Activated T-cell treated with anti-CD3 and anti-CD28 coated beads, Interleukin-2, amount 50 U/mL, for 72 hours (primary cell): ENCODE results near the gene RXRA. TPM values are rescaled to one million over a fixed set of nuclear protein-coding genes. Genes with fewer than 3 reads are reported as not detected.

Source experiments
- ATAC-seq, 2 donors: fragments of 150-1000 bp; cut with Tn5 transposase; replicated peaks in 1 of 2; 2 replicates each; pipeline ENCODE4 v1.10.0; 2021; ENCODE audit warnings: moderate library complexity in 2 of 2, mild to moderate bottlenecking in 1 of 2
- DNase-seq, 2 donors: peaks; one replicate each; pipeline ENCODE4 v3.0.0; 2021 to 2022; ENCODE audit warnings: mixed read lengths in 1 of 2
- H3K27ac Mint-ChIP-seq: one replicate; pipeline ENCODE4 v1.8.0; 2022; ENCODE audit warnings: mild to moderate bottlenecking, moderate library complexity, mixed read lengths
- H3K27me3 Mint-ChIP-seq: one replicate; pipeline ENCODE4 v1.8.0; 2022; ENCODE audit warnings: low read depth, mixed read lengths
- H3K36me3 Mint-ChIP-seq, 2 donors: one replicate each; pipeline ENCODE4 v1.8.0; 2022; ENCODE audit warnings: mixed read lengths in 2 of 2, mild to moderate bottlenecking in 1 of 2; ENCODE audit not compliant: insufficient read depth in 2 of 2
- H3K4me1 Mint-ChIP-seq: one replicate; pipeline ENCODE4 v1.8.0; 2022; ENCODE audit warnings: low read depth, mixed read lengths
- H3K4me3 Mint-ChIP-seq, 2 donors: one replicate each; pipeline ENCODE4 v1.8.0; 2022; ENCODE audit warnings: mild to moderate bottlenecking in 2 of 2, mixed read lengths in 2 of 2, moderate library complexity in 2 of 2
- H3K9me3 Mint-ChIP-seq, 2 donors: one replicate each; pipeline ENCODE4 v1.8.0; 2022; ENCODE audit warnings: mixed read lengths in 2 of 2
- total RNA-seq, 2 donors: library from RNA; stranded (reverse); gene quantifications; one replicate each; pipeline ENCODE4 v1.2.3, GENCODE V29; 2022

RXRA gene
- total RNA-seq, 2 donors from 2014 or later: 4.9 to 12.4 TPM

DNA sequence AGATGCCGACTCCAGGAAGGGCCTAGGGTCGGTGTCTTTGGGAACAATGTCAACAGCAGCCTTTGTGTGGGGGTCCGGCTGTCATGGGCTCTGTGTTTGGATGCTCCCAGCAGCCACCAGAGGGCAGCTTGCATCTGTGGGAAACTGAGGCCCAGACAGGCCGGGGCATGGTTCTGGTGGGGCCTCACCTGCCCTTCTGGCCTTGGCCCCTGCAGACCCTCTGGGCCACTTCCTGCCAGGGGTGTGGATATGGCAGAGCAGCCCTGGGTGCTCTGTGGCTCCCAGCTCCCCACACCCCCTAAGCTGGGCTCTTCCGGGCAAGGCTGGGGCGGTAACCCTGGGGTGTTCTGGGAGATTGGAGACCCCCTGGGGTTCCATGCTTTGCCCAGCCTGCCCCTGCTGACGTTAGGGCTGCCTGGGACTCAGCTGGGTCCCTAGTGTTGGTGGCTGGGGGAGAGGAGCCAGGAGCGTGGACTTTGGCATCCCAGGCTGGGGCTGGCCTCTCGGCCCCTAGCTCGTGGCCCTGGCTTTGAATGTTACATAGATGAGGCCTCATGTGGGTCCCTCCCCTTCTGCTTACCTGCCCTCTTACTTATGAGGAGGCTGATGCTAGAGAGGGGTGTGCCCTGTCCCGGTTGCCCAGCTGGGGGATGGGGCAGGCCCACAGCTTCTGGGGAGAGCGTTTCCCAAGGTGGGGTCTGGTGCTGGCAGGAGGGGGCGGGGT, 38.3 kb downstream of the RXRA start:
- H3K4me3 Mint-ChIP-seq: no peak overlapping the region
- no peak for ATAC-seq
- no peaks in the 10 kb centered on the region for H3K9me3 Mint-ChIP-seq
- no peaks in the 10 kb centered on the region for H3K36me3 Mint-ChIP-seq
- H3K27ac Mint-ChIP-seq: no peak overlapping the region
- H3K4me1 Mint-ChIP-seq: no peaks in the 10 kb centered on the region
- no peaks in the 10 kb centered on the region for H3K27me3 Mint-ChIP-seq
- DNase-seq: no peak

- H3K27me3 Mint-ChIP-seq: no peaks in the 10 kb centered on the region
- ATAC-seq (no peak), DNase-seq (no peak)
- H3K4me3 Mint-ChIP-seq: no peak overlapping the region
- no peak overlapping the region for H3K27ac Mint-ChIP-seq
- no peaks in the 10 kb centered on the region for H3K9me3 Mint-ChIP-seq
- H3K36me3 Mint-ChIP-seq: no peaks in the 10 kb centered on the region
- H3K4me1 Mint-ChIP-seq: no peaks in the 10 kb centered on the region
These were observed 38.9 kb downstream of the RXRA start for GRCh38 chr9:134365115-134365596.

DNA sequence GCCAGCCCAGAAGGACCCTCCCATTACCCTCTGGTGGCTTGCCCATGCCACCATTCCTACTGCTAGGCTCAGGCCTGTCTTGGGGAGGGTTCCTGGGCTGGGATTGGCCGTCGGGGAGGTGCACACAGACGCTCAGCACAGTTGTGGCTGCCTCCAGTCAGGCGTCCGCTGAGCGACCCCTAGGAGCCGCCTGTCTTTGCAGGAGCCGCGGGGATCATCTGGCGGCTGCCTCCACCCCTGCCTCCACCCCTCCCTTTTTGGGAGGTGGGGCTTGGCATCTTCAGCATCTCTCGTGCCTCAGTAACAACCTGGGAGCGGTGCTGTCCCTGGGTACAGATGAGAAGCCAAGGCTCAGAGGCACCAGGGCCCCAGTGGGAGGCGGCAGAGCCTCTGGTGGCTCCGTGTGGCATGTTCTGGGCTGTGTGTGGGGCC, 39.6 kb downstream of the RXRA start:
- H3K9me3 Mint-ChIP-seq: no peaks in the 10 kb centered on the region
- no peaks in the 10 kb centered on the region for H3K27me3 Mint-ChIP-seq
- H3K27ac Mint-ChIP-seq: no peak overlapping the region
- ATAC-seq (no peak), DNase-seq (no peak)
- H3K4me1 Mint-ChIP-seq: no peaks in the 10 kb centered on the region
- no peak overlapping the region for H3K4me3 Mint-ChIP-seq
- H3K36me3 Mint-ChIP-seq: no peaks in the 10 kb centered on the region

- Mint-ChIP-seq H3K27me3 (no peaks in the 10 kb centered on the region), H3K36me3 (no peaks in the 10 kb centered on the region), H3K4me3 (no peak overlapping the region), H3K4me1 (no peaks in the 10 kb centered on the region), H3K9me3 (no peaks in the 10 kb centered on the region), H3K27ac (no peak overlapping the region)
- DNase-seq (no peak), ATAC-seq (no peak)
These were observed 40.2 kb downstream of the RXRA start for GRCh38 chr9:134366223-134367031.

GRCh38 chr9:134367061-134367460, 40.8 kb downstream of the RXRA start:
- no peaks in the 10 kb centered on the region for H3K9me3 Mint-ChIP-seq
- H3K4me3 Mint-ChIP-seq: no peak overlapping the region
- DNase-seq (no peak), ATAC-seq (no peak)
- H3K36me3 Mint-ChIP-seq: no peaks in the 10 kb centered on the region
- no peaks in the 10 kb centered on the region for H3K27me3 Mint-ChIP-seq
- H3K4me1 Mint-ChIP-seq: no peaks in the 10 kb centered on the region
- no peak overlapping the region for H3K27ac Mint-ChIP-seq

DNA sequence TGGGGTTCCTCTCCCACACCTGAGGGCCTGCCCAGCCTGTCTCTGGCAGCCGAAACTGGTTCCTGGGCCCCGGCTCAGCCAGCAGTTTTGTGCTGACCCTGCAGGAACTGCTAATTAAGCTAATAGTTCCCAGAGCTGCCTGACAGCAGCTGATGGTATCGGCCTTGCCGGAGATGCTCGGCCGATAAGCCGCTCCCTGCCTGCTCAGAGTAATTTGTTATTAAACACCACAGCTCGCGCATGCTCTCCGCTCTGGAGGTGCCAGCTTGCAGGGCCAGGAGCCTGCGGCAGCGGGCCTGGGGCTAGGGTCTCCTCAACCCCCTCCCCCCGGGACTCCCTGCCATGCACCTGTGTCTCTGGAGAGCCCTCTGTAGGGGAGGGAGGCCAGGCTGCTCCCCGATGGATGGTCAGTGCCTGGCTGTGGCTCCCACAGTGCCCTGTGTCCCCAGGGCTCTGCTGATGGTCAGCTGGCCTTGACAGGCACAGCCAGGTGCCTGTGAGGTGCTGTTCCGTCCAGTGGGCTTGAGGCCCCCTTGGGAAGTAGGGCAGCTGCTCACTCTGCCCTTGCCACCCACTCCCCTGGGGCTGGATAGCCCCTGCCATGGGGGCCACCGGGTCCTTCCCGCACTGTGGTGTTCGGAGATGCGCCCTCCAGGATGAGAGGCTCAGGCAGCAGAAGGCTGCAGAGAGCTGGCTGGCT, 41.7 kb downstream of the RXRA start:
- ATAC-seq: no peak
- H3K9me3 Mint-ChIP-seq: no peaks in the 10 kb centered on the region
- no peaks in the 10 kb centered on the region for H3K36me3 Mint-ChIP-seq
- no peaks in the 10 kb centered on the region for H3K4me1 Mint-ChIP-seq
- DNase-seq: no peak
- no peak overlapping the region for H3K27ac Mint-ChIP-seq
- H3K27me3 Mint-ChIP-seq: no peaks in the 10 kb centered on the region
- no peak overlapping the region for H3K4me3 Mint-ChIP-seq

- no peak overlapping the region for H3K27ac Mint-ChIP-seq
- H3K27me3 Mint-ChIP-seq: no peaks in the 10 kb centered on the region
- no peak for ATAC-seq
- DNase-seq: no peak
- no peaks in the 10 kb centered on the region for H3K9me3 Mint-ChIP-seq
- no peaks in the 10 kb centered on the region for H3K4me1 Mint-ChIP-seq
- no peaks in the 10 kb centered on the region for H3K36me3 Mint-ChIP-seq
- no peak overlapping the region for H3K4me3 Mint-ChIP-seq
These were observed 42.3 kb downstream of the RXRA start for GRCh38 chr9:134368571-134368970.

- ATAC-seq (no peak), DNase-seq (no peak)
- H3K4me1 Mint-ChIP-seq: no peaks in the 10 kb centered on the region
- H3K27me3 Mint-ChIP-seq: no peaks in the 10 kb centered on the region
- H3K36me3 Mint-ChIP-seq: no peaks in the 10 kb centered on the region
- H3K27ac Mint-ChIP-seq: no peak overlapping the region
- H3K4me3 Mint-ChIP-seq: no peak overlapping the region
- H3K9me3 Mint-ChIP-seq: no peaks in the 10 kb centered on the region
These were observed 43.4 kb downstream of the RXRA start for GRCh38 chr9:134369416-134370212.

- Mint-ChIP-seq H3K27ac (no peak overlapping the region), H3K36me3 (no peaks in the 10 kb centered on the region), H3K4me3 (no peak overlapping the region), H3K27me3 (no peaks in the 10 kb centered on the region), H3K4me1 (no peaks in the 10 kb centered on the region), H3K9me3 (no peaks in the 10 kb centered on the region)
- ATAC-seq (no peak), DNase-seq (no peak)
These were observed 43.9 kb downstream of the RXRA start for GRCh38 chr9:134370213-134370492.

GRCh38 chr9:134370638-134371037, 44.4 kb downstream of the RXRA start:
- Mint-ChIP-seq H3K27me3 (no peaks in the 10 kb centered on the region), H3K4me3 (no peak overlapping the region), H3K36me3 (no peaks in the 10 kb centered on the region), H3K4me1 (no peaks in the 10 kb centered on the region), H3K27ac (no peak overlapping the region), H3K9me3 (no peaks in the 10 kb centered on the region)
- ATAC-seq: no peak
- no peak for DNase-seq

DNA sequence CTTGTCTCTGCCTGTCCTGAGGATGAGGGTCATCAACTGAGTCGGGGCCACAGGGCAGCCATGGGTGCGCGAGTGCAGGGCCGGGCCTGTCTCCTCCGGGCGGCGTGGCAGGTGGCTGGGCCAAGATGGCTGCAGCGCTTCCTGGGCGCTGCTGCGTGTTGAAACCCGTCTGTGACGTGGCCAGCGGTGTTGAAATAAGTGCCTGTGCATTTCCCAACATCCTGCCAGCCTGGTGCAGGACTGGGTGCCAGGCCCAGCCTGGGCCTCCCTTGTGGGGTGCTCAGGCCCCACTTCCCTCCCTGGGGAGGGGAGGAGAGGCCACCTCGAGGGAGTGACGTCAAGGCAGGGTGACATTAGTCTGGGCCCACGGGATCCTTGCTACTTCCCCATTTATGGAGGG, 45.5 kb downstream of the RXRA start:
- Mint-ChIP-seq H3K4me1 (no peaks in the 10 kb centered on the region), H3K9me3 (no peaks in the 10 kb centered on the region), H3K4me3 (no peak overlapping the region), H3K27ac (no peak overlapping the region), H3K36me3 (no peaks in the 10 kb centered on the region), H3K27me3 (no peaks in the 10 kb centered on the region)
- no peak for ATAC-seq
- no peak for DNase-seq

GRCh38 chr9:134372581-134373267, 46.5 kb downstream of the RXRA start:
- H3K4me1 Mint-ChIP-seq: no peaks in the 10 kb centered on the region

More at GRCh38 chr9:134372581-134373267, 46.5 kb downstream of the RXRA start:
- Mint-ChIP-seq H3K27me3 (no peaks in the 10 kb centered on the region), H3K9me3 (no peaks in the 10 kb centered on the region), H3K4me3 (no peak overlapping the region), H3K27ac (no peak overlapping the region), H3K36me3 (no peaks in the 10 kb centered on the region)
- no peak for DNase-seq
- no peak for ATAC-seq
